ENCODE results near the gene GRAMD1B. TPM values are rescaled to one million over a fixed set of nuclear protein-coding genes. Genes with fewer than 3 reads are reported as not detected.
"Not testable (repeated sequence)": the region's sequence is repeated elsewhere in the genome, so short reads cannot be mapped to it uniquely, and the experiment has no call there.

The GRAMD1B gene
- total RNA-seq, 5 donors from 2014 or later (not counting 1 experiment from before 2014, with no cell fraction given): 8.6 to 15.6 (median 10.5) TPM

GRCh38 chr11:123466172-123466571 is 36.1 kb downstream of the GRAMD1B start:
- H3K27ac Mint-ChIP-seq; H3K36me3 ChIP-seq (ENCODE audit: control insufficient read depth in 2 of 2, extremely low read depth in 1 of 2, insufficient read depth in 1 of 2, low read length in 1 of 2); H3K27ac ChIP-seq (ENCODE audit: low read length); H3K4me1 ChIP-seq (ENCODE audit: control insufficient read depth in 1 of 2, extremely low read depth in 1 of 2, insufficient read depth in 2 of 2, low read length in 2 of 2); H3K9me3 Mint-ChIP-seq; H3K9me3 ChIP-seq; DNase-seq; H3K4me3 Mint-ChIP-seq; H3K4me3 ChIP-seq (ENCODE audit: control insufficient read depth in 1 of 2, extremely low read depth in 1 of 2, low read length in 1 of 2); POLR2A ChIA-PET; H3K27me3 ChIP-seq (replicated peaks in 1 of 2; ENCODE audit: control insufficient read depth in 2 of 2, extremely low read depth in 1 of 2, insufficient read depth in 2 of 2, low read length in 1 of 2); H3K27me3 Mint-ChIP-seq; ATAC-seq (replicated peaks in 1 of 4); H3K36me3 Mint-ChIP-seq: not testable (repeated sequence)
- 100% methylated on average over 1 of the region's 1 CpG for WGBS (ENCODE audit: insufficient coverage)
- H3K4me1 Mint-ChIP-seq: peaks cover 2 to 17% (median 4%) of the 10 kb centered on the region in 3 donors
- CTCF ChIA-PET: interaction anchor here in 1 of 2 donors (0.7 to 3.2 kb wide), 3 partner anchors 12 to 604 kb away, joined by 3 to 8 read pairs (median 4); no protein-coding TSS in a partner anchor

GRCh38 chr11:123469089-123469488 is 39.0 kb downstream of the GRAMD1B start:
- Mint-ChIP-seq H3K9me3 (no peaks in the 10 kb centered on the region), H3K27ac (no peak overlapping the region), H3K27me3 (no peaks in the 10 kb centered on the region), H3K4me3 (no peak overlapping the region), H3K36me3 (no peaks in the 10 kb centered on the region), H3K4me1 (peaks cover 2 to 13% (median 4%) of the 10 kb centered on the region in 3 donors)
- no peaks in the 10 kb centered on the region for H3K36me3 ChIP-seq (ENCODE audit: control insufficient read depth in 2 of 2, extremely low read depth in 1 of 2, insufficient read depth in 1 of 2, low read length in 1 of 2)
- ATAC-seq (replicated peaks in 1 of 4): no peak
- WGBS (ENCODE audit: insufficient coverage): 97% methylated on average over 7 of the region's 7 CpGs
- H3K27me3 ChIP-seq (replicated peaks in 1 of 2; ENCODE audit: control insufficient read depth in 2 of 2, extremely low read depth in 1 of 2, insufficient read depth in 2 of 2, low read length in 1 of 2): no peaks in the 10 kb centered on the region
- CTCF ChIA-PET: interaction anchor here in 1 of 2 donors (0.6 to 3.2 kb wide), 5 partner anchors 9 to 802 kb away, joined by 3 to 8 read pairs (median 4); no protein-coding TSS in a partner anchor
- H3K4me3 ChIP-seq (ENCODE audit: control insufficient read depth in 1 of 2, extremely low read depth in 1 of 2, low read length in 1 of 2): no peak overlapping the region
- H3K9me3 ChIP-seq: no peaks in the 10 kb centered on the region
- no peak overlapping the region for H3K27ac ChIP-seq (ENCODE audit: low read length)
- H3K4me1 ChIP-seq (ENCODE audit: control insufficient read depth in 1 of 2, extremely low read depth in 1 of 2, insufficient read depth in 2 of 2, low read length in 2 of 2): no peaks in the 10 kb centered on the region
- POLR2A ChIA-PET: interaction anchor here in 1 of 2 donors (0.6 kb wide), 2 partner anchors 229 to 346 kb away, joined by 3 to 6 read pairs; no protein-coding TSS in a partner anchor
- no peak for DNase-seq

GRCh38 chr11:123469586-123469985 is 39.5 kb downstream of the GRAMD1B start:
- H3K27ac Mint-ChIP-seq: no peak overlapping the region

GRCh38 chr11:123470842-123471241 is 40.8 kb downstream of the GRAMD1B start:
- Histone ChIP-seq H3K27me3 (replicated peaks in 1 of 2; ENCODE audit: control insufficient read depth in 2 of 2, extremely low read depth in 1 of 2, insufficient read depth in 2 of 2, low read length in 1 of 2) (no peaks in the 10 kb centered on the region), H3K27ac (ENCODE audit: low read length) (no peak overlapping the region), H3K4me3 (ENCODE audit: control insufficient read depth in 1 of 2, extremely low read depth in 1 of 2, low read length in 1 of 2) (no peak overlapping the region), H3K9me3 (no peaks in the 10 kb centered on the region), H3K4me1 (ENCODE audit: control insufficient read depth in 1 of 2, extremely low read depth in 1 of 2, insufficient read depth in 2 of 2, low read length in 2 of 2) (no peaks in the 10 kb centered on the region), H3K36me3 (ENCODE audit: control insufficient read depth in 2 of 2, extremely low read depth in 1 of 2, insufficient read depth in 1 of 2, low read length in 1 of 2) (no peaks in the 10 kb centered on the region)
- CTCF ChIA-PET: no interaction called here
- Mint-ChIP-seq H3K9me3 (no peaks in the 10 kb centered on the region), H3K4me1 (peaks cover 0 to 8% (median 4%) of the 10 kb centered on the region in 3 donors), H3K36me3 (no peaks in the 10 kb centered on the region), H3K27me3 (no peaks in the 10 kb centered on the region), H3K27ac (no peak overlapping the region), H3K4me3 (no peak overlapping the region)
- 94% methylated on average over 3 of the region's 4 CpGs for WGBS (ENCODE audit: insufficient coverage)
- DNase-seq: no peak
- POLR2A ChIA-PET: no interaction called here
- ATAC-seq (replicated peaks in 1 of 4): no peak

More at GRCh38 chr11:123469586-123469985, 39.5 kb downstream of the GRAMD1B start:
- H3K36me3 ChIP-seq (ENCODE audit: control insufficient read depth in 2 of 2, extremely low read depth in 1 of 2, insufficient read depth in 1 of 2, low read length in 1 of 2): no peaks in the 10 kb centered on the region
- H3K4me3 Mint-ChIP-seq: no peak overlapping the region
- H3K27me3 ChIP-seq (replicated peaks in 1 of 2; ENCODE audit: control insufficient read depth in 2 of 2, extremely low read depth in 1 of 2, insufficient read depth in 2 of 2, low read length in 1 of 2): no peaks in the 10 kb centered on the region
- peaks cover under 1 to 13% (median 4%) of the 10 kb centered on the region in 3 donors for H3K4me1 Mint-ChIP-seq
- no peaks in the 10 kb centered on the region for H3K4me1 ChIP-seq (ENCODE audit: control insufficient read depth in 1 of 2, extremely low read depth in 1 of 2, insufficient read depth in 2 of 2, low read length in 2 of 2)
- POLR2A ChIA-PET: no interaction called here
- no peak overlapping the region for H3K27ac ChIP-seq (ENCODE audit: low read length)
- no peaks in the 10 kb centered on the region for H3K27me3 Mint-ChIP-seq
- WGBS (ENCODE audit: insufficient coverage): no CpG with 5 or more reads among the region's 1 CpG
- no peak for ATAC-seq (replicated peaks in 1 of 4)
- CTCF ChIA-PET: interaction anchor here in 1 of 2 donors (0.6 to 3.2 kb wide), 5 partner anchors 9 to 802 kb away, joined by 3 to 8 read pairs (median 3); no protein-coding TSS in a partner anchor
- H3K4me3 ChIP-seq (ENCODE audit: control insufficient read depth in 1 of 2, extremely low read depth in 1 of 2, low read length in 1 of 2): no peak overlapping the region
- no peaks in the 10 kb centered on the region for H3K9me3 ChIP-seq
- no peaks in the 10 kb centered on the region for H3K9me3 Mint-ChIP-seq
- no peak for DNase-seq
- H3K36me3 Mint-ChIP-seq: no peaks in the 10 kb centered on the region

- ChIA-PET CTCF (interaction anchor here in 1 of 2 donors (0.7 to 1.3 kb wide), 3 partner anchors 12 to 146 kb away, joined by 3 to 4 read pairs (median 3); no protein-coding TSS in a partner anchor), POLR2A (no interaction called here)
- no peaks in the 10 kb centered on the region for H3K36me3 ChIP-seq (ENCODE audit: control insufficient read depth in 2 of 2, extremely low read depth in 1 of 2, insufficient read depth in 1 of 2, low read length in 1 of 2)
- no peaks in the 10 kb centered on the region for H3K27me3 Mint-ChIP-seq
- no peaks in the 10 kb centered on the region for H3K9me3 Mint-ChIP-seq
- no peaks in the 10 kb centered on the region for H3K27me3 ChIP-seq (replicated peaks in 1 of 2; ENCODE audit: control insufficient read depth in 2 of 2, extremely low read depth in 1 of 2, insufficient read depth in 2 of 2, low read length in 1 of 2)
- H3K4me1 ChIP-seq (ENCODE audit: control insufficient read depth in 1 of 2, extremely low read depth in 1 of 2, insufficient read depth in 2 of 2, low read length in 2 of 2): no peaks in the 10 kb centered on the region
- no peak overlapping the region for H3K4me3 ChIP-seq (ENCODE audit: control insufficient read depth in 1 of 2, extremely low read depth in 1 of 2, low read length in 1 of 2)
- no peak overlapping the region for H3K27ac ChIP-seq (ENCODE audit: low read length)
- whole genome bisulfite sequencing (ENCODE audit: insufficient coverage): 97% methylated on average over 5 of the region's 8 CpGs
- H3K4me3 Mint-ChIP-seq: no peak overlapping the region
- no peak for ATAC-seq (replicated peaks in 1 of 4)
- no peaks in the 10 kb centered on the region for H3K9me3 ChIP-seq
- no peaks in the 10 kb centered on the region for H3K4me1 Mint-ChIP-seq
- no peaks in the 10 kb centered on the region for H3K36me3 Mint-ChIP-seq
- H3K27ac Mint-ChIP-seq: no peak overlapping the region
- DNase-seq: no peak
Observed at GRCh38 chr11:123472236-123472935, 42.3 kb downstream of the GRAMD1B start.

- no peaks in the 10 kb centered on the region for H3K27me3 Mint-ChIP-seq
- CTCF ChIA-PET: interaction anchor here in 1 of 2 donors (1.3 to 2.5 kb wide), 2 partner anchors 66 kb away, joined by 4 to 28 read pairs; no protein-coding TSS in a partner anchor
- Histone ChIP-seq H3K4me1 (ENCODE audit: control insufficient read depth in 1 of 2, extremely low read depth in 1 of 2, insufficient read depth in 2 of 2, low read length in 2 of 2) (peaks cover 0 to 12% of the 10 kb centered on the region in 2 experiments), H3K27me3 (replicated peaks in 1 of 2; ENCODE audit: control insufficient read depth in 2 of 2, extremely low read depth in 1 of 2, insufficient read depth in 2 of 2, low read length in 1 of 2) (no peaks in the 10 kb centered on the region), H3K36me3 (ENCODE audit: control insufficient read depth in 2 of 2, extremely low read depth in 1 of 2, insufficient read depth in 1 of 2, low read length in 1 of 2) (no peaks in the 10 kb centered on the region), H3K9me3 (no peaks in the 10 kb centered on the region), H3K4me3 (ENCODE audit: control insufficient read depth in 1 of 2, extremely low read depth in 1 of 2, low read length in 1 of 2) (no peak overlapping the region), H3K27ac (ENCODE audit: low read length) (no peak overlapping the region)
- DNase-seq (no peak), ATAC-seq (replicated peaks in 1 of 4) (no peak)
- H3K4me1 Mint-ChIP-seq: peaks cover 8 to 9% (median 8%) of the 10 kb centered on the region in 3 donors
- no peaks in the 10 kb centered on the region for H3K36me3 Mint-ChIP-seq
- H3K4me3 Mint-ChIP-seq: no peak overlapping the region
- POLR2A ChIA-PET: no interaction called here
- WGBS (ENCODE audit: insufficient coverage): no CpG with 5 or more reads among the region's 3 CpGs
- H3K9me3 Mint-ChIP-seq: no peaks in the 10 kb centered on the region
- no peak overlapping the region for H3K27ac Mint-ChIP-seq
Observed at GRCh38 chr11:123473941-123474677, 44.0 kb downstream of the GRAMD1B start.

Data from T-cell (primary cell).